Activated T-cell treated with anti-CD3 and anti-CD28 coated beads, Interleukin-2, amount 50 U/mL, for 48 hours (primary cell): Measurements from ENCODE around the gene TTLL11.

ENCODE experiments used
- DNase-seq, 2 experiments: peaks; one replicate each; pipeline ENCODE4 v3.0.0-alpha.2; 2020

The TTLL11 gene

DNA sequence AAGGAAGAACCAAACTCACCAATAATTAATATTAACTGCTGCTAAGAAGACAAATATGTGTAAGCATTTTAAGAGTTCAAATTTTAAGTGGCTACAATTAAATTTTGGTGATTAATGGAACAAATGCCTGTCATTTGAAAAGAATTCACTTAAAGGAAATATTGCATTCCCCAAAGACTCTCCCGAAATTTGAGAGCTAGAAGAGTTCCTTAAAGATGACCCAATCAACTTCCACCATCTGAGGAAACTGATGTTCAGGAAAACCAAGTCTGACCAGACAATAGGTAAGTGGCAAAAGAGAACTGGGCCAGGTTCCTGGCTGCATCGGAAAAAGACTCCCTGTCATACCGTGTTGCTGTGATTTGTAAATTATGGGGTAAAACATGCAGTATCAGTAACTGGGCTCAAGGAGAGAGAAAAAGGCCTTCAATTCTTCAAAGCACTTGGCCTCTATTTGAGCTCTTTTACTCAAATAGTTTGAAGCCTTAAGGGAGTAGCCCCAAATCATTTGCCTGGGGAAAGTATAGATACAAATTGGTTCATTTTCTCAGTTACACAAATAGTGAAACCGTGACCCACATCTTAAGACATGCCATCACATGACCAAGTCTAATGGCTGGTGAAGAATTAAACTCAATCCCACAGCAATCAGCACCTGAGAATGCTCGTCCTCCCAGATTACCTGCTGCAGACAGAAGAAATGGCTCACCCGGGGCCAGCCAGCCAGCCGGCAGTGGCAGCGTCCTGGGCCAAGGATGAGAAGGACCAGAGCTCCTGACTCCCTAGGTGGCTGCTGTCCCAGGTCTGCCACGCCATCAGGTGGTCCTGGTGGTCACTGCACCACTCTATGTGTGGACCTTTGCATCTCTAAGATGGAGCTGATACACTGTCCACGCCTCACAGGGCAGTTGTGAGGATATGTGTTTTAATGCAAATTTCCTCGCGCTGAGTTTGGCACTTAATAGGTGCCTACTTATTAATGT, 162.9 kb downstream of the TTLL11 start:
- DNase-seq = no peak

- DNase-seq = no peak
Observed at GRCh38 chr9:121927636-121928035, 165.5 kb downstream of the TTLL11 start.

DNA sequence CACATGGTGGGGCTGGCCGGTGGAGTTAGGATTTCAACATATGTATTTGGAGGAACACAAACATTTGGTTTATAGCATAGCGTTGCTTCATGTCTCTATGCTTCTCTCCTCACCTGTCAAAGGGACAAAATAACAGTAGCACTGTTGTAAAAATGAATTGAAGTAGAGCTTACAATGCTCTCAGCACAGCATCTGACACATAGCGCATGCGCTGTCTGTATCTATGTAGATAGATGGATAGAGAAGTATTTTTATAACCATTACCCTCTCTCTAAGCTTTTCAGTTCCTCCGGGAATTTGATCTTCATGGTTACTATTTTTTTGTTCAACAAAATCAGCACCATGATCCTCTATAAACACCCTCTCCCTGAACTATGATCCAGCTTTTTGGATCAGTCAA, 166.0 kb downstream of the TTLL11 start:
- DNase-seq = no peak

- DNase-seq = no peak
Observed at GRCh38 chr9:121926351-121926801, 166.7 kb downstream of the TTLL11 start.

- DNase-seq = no peak
Observed at GRCh38 chr9:121925935-121926334, 167.2 kb downstream of the TTLL11 start.

DNA sequence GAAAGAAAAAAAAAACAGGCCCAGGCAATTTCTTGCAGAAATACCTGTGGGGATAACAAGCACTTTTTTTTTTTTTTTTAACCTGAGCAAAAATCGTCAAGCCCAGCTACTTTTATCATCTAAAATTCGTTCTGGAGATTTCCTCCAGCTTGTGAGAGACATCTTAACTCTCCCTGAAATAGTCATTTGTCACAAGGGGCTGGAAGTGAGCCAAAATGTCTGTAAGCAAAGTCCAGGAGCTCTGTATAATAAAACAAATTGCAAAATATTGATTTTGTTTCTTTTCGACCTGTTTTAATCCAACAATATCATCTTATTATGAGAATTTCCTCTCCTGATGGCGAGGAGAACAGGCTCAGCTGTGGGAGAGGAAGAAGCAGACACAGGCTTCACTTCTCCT, 168.4 kb downstream of the TTLL11 start:
- DNase-seq = no peak

DNA sequence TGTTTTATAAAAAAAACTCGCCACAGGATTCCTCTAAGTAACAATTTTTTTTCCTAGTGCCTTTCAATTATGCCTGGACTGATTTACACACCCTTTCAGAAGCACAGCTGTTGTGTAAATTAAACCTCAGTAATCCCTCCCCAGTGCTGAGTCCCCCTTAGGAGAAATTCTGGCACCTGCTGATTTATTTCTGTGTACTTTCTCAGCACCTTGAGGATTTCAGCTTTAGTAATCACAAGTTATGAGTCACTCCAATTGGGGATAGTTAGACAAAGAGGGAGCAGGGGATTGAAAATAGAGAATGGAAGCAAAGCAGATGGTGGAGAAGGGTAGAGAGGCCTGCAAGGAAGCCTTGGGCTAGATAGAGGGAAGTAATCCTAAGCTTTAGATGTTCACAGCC, 171.7 kb downstream of the TTLL11 start:
- no peak for DNase-seq

DNA sequence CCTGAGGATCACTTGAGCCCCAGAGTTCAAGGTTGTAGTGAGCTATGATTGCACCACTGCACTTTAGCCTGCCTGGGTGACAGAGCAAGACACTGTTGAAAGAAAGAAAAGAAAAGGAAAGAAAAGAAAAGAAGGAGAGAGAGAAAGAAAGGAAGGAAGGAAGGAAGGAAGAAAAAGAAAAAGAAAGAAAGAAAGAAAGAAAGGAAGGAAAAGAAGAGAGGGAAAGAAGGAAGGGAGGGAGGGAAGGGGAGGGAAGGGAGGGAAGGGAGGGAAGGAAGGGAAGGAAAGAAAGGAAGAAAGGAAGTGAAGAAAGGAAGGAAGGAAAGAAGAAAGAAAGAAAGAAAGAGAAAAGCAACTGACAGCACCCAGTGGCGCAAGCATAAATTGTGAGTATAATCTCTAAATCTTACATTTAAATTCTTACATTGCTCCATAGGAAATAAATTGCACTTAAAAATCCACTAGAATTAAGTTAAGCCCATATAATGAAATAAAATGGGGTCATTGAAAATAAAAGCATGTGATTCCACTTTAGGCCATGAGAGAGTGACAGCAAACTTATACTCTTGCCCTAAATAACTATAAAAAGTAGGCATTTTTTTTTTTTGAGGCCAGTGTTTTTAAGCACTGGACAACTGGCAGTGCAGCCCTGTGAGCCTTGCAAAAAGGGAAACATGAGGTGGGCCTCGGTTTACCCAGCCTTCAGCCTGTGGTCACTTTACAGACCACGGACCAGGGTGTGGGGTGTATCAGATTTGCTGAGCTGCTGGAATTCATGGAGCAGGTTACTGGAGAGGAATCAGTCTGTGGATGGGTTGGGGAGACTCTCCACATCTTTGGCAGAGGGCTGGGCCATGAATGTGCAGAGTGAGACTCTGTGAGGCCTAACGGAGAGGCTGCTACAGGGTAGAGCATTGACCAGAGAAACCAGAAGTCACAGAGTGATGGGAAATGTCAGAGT, 175.5 kb downstream of the TTLL11 start:
- DNase-seq = no peak

DNA sequence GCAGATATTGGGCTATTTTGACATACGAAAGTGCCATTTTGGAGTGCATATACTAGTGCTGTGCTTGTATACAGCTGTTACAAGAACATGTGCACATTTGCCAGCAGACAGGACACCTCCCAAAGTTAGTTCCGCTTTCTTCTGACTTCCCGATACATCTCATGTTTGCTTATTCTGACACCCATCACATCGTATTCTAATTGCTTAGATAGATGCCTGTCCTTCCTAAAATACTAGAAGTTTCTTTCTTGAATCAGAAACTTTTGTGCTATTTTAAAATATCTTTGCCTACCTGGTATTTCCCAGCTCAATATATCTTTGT, 177.8 kb downstream of the TTLL11 start:
- no peak for DNase-seq

DNA sequence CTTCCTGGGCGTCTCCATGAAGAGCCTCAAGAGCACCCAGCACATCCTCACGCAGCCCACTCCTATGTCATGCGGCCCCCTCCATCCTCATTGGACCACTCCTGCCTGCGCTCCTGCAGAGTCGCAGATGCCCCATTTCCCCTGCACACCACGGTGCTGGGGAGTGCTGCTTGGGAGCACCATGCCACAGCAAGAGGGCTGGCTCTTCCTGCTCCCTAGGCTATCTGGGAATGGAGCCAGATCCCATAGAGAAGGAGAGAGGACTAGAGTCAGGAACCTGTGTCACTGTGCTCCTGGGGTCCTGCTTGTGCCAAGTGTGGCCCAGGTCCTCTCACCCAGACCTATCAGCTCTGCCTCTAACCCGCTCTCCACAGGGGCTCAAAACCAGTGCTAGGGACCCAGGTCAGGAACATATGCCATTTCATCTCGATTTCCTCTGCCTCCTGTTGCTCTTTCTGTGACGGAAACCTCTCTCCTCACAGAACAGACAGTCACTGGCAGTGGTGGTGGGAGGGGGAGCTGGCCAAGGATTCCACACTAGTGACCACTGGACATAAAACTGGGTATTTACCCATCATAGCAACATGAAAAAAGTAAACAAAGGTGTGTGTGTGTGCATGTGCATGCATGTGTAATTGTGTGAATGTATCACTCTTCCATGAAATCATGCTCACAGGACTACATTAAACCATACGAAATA, 178.4 kb downstream of the TTLL11 start:
- DNase-seq = no peak

GRCh38 chr9:121914017-121914595, 179.0 kb downstream of the TTLL11 start:
- DNase-seq = no peak

GRCh38 chr9:121912812-121913627, 180.1 kb downstream of the TTLL11 start:
- no peak for DNase-seq

- no peak for DNase-seq
Observed at GRCh38 chr9:121910491-121911040, 182.5 kb downstream of the TTLL11 start.

DNA sequence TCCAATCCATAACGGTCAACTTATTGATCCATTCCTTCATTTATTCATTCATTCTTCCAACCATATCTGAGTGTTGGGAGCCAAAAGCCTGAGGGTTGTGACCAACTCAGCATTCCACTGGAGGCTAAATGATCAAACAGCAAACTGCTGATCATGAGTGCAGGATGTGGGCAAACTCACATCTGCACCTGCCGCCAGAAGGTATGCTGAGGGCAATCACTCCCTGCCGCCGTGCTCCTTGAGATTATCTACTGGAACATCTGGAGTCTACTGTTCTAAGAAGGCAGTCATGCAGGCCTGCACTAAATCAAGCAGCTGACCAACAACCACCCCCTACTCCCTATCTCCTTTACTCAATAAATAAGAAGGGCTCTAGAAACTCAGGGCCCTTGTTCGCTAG, 184.0 kb downstream of the TTLL11 start:
- no peak for DNase-seq

DNA sequence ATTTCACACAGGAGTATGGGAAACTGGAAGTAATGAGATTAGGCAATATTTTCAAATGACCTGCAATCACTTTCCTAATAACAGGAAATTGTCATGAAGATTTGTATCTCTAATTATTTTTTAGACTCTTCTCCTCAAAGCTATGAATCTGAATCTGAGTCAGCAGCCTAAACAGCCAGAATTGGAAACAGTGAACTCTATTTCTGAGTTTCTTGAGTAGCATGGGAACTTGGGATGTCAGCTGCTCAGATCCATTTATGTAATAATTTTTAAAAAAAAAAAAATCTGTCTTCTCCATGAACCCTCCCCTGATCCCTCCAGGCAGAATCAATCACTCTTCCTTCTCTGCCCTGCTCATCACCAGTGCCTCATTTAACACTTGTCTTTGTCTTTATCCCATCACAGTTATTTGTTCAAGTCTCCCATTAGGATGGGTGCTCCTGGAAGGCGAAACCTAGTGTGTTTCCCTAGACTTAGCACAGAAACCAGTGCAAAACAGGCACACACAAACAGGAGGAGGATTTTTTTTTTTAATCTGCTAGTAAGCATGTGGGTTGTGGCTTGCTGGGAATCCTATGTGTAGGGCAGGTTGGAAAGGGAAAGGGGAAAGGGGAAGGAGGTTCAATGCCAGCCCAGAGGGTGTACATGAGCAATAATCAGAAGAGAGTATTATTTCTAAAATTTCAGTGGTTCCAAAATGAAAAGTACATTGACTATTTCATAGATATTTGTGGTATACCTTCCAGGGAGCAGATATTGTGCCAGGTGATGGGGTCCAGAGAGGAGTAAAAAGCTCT, 186.8 kb downstream of the TTLL11 start:
- DNase-seq = no peak

- DNase-seq = no peak
Observed at GRCh38 chr9:121902461-121903135, 190.5 kb downstream of the TTLL11 start.

- DNase-seq = no peak
Observed at GRCh38 chr9:121901616-121902015, 191.5 kb downstream of the TTLL11 start.

- no peak for DNase-seq
Observed at GRCh38 chr9:121900163-121900562, 192.9 kb downstream of the TTLL11 start.

DNA sequence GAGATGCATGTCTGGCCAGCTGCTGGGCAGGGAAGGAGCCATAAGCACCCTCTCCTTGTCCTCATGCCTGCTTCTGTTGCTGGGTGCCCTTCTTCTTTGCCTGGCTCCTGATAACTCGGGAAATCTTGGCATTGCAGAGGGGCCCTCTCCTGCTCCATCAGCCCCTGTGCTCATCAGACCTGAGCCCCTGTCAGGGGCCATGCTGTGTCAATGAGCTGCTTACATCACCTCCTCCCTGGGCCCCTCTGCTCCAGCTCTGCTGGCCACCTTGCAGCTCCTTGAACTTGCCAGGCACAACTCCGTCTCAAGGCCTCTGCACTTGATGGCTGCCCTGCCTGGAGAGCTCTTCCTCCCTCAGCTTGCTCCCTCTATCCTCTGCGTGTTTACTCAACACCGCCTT, 194.3 kb downstream of the TTLL11 start:
- no peak for DNase-seq

DNA sequence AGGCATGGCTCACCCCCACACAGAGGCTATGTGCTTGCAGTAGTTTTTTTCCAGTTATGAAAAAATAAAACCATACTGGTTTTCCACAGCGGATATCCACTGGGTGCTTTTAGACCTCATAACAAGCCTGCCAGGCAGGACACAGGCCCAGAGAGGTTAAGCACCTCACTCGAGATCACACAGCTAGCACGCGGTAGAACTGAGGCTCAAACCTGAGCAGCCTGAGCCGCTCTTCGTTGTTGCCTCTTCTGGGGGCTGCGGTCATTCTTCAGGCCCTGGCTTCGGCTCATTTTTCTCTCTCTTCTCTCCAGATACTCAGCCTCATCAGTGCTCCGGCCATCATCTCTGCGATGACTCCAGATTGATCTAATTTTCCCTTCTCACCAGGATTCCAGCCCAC, 196.0 kb downstream of the TTLL11 start:
- DNase-seq = no peak
